ENCODE data around the gene CRHR2.
"Not testable (repeated sequence)": the region's sequence is repeated elsewhere in the genome, so short reads cannot be mapped to it uniquely, and the experiment has no call there.

Gene CRHR2

DNA sequence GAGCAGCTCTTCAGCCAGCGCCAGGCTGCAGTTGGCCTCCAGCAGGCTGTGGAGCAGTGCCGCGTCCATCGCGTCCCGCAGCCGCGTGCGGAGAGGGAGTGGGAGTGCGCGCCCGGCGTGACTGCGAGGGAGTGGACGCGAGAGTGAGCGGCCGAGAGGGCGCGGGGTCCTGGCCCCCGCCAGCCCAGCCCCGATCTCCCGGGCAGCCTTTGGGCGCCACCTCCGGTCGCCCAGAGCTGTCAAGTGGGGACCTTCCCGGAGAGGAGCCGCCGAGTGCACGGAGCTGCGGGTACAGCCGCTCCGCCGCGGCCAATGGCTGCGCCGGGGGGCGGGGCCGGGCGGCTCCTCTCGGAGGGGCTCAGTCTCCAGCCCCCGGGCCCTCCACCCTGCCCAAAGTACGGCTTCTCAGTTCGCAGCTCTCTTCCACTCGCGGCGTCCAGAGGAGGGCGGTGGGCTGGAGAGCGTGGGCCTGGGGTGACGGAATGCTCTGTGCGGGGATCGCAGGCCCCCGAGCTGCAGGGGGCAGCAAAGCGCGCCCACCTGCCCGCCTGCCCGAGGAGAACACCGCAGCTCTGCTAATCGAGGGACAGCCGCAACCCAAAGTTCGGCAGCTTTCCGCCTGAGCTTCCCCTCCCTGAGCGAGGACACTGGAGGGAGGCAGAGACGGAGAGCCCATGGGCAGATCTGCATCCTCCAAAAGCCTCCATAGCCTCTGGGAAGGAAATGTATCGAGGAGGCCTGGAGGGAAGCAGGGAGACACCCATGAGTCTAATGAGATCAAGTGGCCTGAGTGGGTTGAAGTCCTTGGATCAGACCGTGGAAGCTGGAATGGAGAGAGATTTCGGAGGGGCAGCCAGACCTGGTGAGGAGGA, at the start of gene CRHR2:
Gene CRHR2 (minus strand): TSS at position 245 of the 872 bp plus-strand sequence. CDS start 176 bp downstream, at position 69.
- DNase-seq (ENCODE audit: low read depth in 2 of 2): no peak

DNA sequence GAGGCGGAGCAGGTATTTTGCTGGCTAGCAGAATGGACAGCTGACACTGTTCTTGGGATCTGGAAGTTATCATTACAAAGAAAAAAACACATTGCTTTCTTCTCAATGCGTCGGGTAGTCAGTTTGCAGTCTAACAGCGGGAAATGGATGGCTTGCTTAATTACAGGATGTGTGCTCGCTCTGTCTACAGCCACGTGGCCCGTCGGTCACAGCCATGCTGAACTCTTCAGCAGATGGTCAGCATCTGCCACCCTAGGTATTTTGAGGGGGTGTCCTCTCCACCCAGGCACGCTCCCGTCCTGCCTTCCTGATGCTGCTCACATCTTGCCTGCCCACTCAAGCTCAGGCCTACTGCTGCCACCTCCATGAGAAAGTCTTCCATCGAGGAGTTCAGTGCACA, 49.3 kb upstream of the CRHR2 start:
- DNase-seq (ENCODE audit: low read depth in 2 of 2): no peak

DNA sequence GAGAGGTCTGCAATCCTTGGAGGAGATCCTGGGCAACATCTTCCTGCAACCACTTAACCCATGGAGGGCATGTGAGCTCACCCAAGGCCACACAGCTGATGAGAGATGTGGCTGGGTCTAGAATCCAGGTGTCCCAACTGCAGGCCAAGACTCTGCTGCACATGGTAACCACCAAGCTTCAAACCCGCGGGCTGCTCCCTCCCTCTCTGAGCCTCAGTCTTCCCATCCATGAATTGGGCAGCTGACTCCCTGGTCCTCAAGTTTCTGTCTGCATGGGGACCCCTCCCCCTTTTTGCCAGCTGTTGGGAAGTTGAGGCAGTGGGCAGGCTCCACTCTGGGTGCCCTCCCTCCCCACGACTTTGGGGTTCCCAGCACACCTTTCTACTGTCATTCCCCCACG, 48.7 kb upstream of the CRHR2 start:
- no peak for DNase-seq (ENCODE audit: low read depth in 2 of 2)

DNA sequence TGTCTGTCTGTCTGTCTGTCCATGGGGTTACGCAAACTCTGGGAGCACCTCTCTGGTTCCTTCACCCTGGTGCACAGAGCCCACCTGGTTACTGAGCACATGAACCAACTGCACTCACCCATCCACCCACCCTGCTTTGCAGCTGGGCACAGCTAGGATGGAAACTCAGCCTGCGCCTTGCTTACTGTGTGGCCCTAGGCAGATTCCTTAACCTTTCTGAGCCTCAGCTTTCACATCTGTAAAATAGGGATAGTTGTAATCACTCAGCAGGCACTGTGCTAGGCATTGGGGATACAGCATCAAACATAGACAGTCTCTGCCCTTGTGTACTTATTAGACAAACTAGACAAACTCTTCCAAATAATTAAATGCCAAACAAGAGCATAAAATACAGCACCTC, 47.8 kb upstream of the CRHR2 start:
- DNase-seq (ENCODE audit: low read depth in 2 of 2): no peak

DNA sequence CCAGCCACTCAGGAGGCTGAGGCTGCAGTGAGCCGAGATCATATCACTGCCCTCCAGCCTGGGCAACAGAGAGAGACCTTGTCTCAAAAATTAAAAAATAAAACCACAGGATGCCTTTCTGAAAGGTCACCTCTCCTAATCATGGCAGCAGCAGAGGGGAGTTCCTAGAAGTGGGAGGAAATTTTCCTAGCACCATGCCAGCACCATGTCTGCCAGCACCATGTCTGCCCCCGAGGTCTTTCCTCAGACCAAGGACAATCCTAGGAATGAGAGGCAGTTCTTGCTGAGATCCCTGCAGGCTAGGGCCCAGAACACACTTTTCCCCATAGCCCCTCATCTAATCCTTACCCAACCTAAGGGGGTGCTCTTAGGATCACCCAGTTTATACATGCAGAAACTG, 47.4 kb upstream of the CRHR2 start:
- no peak for DNase-seq (ENCODE audit: low read depth in 2 of 2)

DNA sequence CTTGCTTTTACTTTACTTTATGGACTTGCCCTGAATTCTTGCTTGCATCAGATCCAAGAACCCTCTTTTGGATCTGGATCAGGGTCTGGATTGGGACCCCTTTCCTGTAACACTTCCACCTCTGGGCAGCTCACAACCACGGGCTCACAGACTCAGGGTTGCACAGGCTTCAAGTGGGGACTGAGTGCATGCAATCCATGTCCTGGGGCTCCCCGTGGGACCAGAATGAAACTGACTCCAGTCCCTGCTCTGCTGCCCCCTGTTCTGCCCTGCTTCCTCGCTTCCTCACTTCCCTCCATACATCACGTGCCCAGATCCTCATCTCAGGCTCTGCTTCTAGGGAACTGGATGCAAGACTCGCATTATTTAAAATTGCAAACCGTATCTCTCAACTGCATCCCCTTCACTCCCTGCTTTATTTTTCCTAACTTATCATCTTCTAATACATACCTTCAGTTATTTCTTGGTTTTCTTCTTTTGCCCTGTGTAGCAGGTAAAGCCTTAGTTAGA, 46.4 kb upstream of the CRHR2 start:
- DNase-seq (ENCODE audit: low read depth in 2 of 2): no peak

DNA sequence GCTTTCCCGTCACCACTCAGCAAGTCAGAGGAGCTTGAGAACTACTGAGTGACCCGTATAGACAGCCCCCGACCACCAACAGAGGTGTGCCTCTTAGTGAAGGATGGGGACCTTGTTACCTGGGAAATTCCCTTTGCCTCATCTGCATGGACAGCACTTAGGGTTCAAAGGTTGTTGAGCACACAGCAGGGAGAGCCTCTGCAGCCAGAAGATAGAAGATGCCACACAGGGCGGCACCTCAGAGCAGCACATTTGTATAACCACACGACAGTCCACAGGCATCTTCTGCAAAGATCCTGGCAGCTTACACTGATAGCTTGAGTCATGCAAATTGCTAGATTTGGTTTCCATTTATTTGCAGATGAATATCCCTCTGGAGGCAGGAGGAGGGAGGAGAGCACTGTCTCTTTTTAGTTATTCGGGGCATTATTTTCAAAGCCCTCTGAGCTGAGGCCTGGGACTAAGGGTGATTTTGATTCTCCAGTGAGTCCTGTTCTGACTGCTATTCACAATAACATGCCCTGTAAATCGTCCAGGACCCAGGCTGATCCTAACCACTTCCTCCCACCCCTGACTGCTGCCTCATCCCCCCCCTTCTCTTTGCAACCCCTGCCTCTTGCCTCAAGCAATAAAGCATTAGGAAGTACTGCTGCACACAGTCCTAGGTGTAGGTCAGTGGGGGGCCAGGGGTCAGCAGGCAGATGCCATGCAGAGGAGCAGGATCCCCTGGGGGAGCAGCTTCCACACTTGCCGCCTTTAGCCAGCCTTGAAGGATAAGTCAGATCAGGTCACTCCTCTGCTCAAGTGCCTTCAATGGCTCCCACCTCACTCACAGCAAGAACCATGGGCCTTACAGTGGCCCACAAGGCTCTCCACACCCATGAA, 45.0 kb upstream of the CRHR2 start:
- DNase-seq (ENCODE audit: low read depth in 2 of 2): no peak

DNA sequence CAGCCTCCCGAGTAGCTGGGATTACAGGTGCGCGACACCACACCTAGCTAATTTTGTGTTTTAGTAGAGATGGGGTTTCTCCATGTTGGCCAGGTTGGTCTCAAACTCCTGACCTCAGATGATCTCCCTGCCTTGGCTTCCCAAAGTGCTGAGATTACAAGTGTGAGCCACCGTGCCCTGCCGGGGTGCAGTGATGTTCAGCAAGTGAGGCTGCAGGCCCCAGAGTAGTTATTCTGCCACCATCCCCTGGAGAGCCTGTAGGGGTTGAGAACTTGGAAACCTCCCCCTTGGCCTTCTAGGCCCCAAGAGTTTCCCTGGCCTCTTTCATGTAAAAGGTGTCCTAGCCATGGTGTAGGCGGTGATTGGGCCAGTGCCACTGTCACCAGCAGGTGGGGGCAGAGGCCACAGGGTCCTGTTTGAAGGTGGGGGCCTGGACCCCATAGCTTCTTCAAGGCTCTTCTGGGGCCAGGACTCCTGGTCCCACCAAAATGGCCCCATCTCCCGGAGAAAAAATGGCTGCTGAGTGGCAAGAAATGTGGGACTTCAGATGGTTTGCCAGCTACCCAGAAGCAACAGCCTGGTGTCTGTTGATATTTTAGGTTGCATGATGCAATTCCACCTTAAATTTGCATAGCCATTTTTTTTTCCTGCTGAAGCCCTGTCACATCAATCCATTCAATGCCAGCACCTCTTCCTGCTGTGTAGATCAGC, 44.2 kb upstream of the CRHR2 start:
- no peak for DNase-seq (ENCODE audit: low read depth in 2 of 2)

DNA sequence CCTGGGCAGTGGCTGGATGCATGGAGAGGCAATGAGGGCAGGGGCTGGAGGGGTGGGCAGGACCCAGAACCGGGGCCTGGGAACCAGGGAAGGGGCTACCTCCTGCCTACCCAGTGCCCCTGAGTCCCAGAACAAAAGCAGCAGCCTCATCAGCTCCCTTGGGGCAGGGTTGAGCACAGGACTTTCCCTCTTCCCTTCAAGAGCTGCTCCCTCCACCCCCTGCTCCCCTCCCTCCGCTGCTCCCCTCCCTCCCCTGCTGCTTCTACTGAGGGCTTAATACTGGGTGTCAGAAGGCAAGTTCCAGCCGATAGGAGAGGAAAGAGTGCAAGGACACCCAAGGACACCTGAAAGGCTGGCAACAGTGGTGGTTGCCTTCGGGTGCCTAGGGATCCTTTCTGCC, 41.5 kb upstream of the CRHR2 start:
- no peak for DNase-seq (ENCODE audit: low read depth in 2 of 2)

DNA sequence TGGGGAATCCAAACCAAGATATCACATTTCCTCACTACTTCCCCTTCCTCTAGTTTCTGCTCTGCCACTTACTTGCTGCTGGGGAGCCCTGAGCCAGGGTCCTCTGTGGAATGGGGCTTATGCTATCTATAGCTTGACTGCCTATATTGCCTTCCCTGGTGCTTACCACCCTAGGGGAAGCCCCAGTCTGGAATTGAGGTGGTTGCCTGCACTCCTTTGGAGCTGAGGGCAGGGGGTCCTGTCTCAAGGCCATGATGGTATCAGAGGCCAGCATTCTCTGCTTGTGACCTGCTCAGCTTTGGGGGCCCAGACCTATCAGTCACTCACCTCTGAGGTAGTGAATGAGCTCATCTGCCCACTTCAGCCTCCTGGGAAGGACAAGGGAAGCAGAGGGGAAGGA, 40.4 kb upstream of the CRHR2 start:
- DNase-seq (ENCODE audit: low read depth in 2 of 2): no peak

DNA sequence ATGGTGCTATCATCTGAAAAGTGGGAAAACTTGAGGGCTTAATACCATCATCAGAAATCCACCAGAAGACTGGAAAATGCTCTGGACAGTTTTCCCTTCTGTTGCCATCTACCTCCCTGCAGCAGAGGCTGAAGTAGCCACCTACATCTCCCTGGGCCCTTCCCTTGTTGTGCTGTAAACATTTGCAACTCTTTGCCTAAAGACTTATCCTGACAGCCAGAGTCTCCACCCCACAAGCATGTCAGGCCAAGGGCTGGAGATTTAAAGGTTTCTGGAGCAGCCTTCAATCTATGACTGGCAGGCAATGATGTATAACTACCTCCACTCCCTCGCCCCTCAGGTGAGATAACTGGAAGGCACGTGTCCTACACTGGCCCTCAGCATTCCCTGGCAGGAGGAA, 39.9 kb upstream of the CRHR2 start:
- no peak for DNase-seq (ENCODE audit: low read depth in 2 of 2)

DNA sequence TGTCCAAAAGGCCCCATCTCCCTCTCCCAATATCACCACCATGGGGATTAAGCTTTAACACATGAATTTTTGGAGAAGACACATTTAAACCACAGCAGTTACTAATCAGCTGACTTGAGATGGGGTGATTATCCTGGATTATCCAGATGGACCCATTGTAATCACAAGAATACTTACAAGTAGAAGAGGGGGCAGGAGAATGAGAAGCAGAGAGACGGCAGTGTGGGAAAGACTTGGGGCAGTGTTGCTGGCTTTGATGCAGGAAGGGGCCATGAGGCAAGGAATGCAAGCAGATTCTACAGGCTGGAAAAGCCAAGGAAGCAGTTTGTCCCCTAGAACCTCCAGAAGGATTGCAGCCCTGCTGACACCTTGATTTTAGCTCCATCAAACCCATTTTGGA, 39.0 kb upstream of the CRHR2 start:
- no peak for DNase-seq (ENCODE audit: low read depth in 2 of 2)

DNA sequence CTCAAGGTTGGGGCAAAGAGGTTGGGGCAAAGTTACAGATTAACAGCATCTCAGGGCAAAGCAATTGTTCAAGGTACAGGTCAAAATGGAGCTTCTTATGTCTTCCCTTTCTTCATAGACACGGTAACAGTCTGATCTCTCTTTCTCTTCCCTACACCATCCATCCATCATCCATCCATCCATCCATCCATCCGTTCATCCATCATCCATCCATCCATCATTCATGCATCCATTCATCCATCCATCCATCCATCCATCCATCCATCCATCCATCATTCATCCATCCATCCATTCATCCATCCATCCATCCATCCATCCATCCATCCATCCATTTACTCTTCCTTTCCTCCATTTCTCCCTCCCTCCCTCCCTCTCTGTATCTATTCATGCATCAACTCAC, 37.2 kb upstream of the CRHR2 start:
- DNase-seq (ENCODE audit: low read depth in 2 of 2): not testable (repeated sequence)

DNA sequence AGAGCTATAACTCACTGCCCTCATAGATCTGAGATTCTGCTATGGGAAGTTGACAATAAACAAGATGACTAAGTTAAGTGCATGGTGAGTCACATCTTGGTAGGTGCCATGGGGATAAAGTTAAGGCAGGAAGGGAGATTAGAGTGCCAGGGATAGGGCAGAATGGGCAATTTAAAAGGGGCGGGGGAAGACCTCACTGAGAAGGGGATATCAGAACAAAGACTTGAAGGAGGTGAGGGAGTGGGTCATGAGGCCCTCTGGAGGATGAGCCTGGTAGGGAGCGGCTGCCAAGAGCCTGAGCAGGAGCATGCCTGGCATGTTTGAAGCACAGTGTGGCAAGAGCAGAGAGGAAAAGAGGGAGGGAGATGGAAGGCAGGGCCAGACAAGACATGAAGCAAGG, 34.9 kb upstream of the CRHR2 start:
- DNase-seq (ENCODE audit: low read depth in 2 of 2): no peak

DNA sequence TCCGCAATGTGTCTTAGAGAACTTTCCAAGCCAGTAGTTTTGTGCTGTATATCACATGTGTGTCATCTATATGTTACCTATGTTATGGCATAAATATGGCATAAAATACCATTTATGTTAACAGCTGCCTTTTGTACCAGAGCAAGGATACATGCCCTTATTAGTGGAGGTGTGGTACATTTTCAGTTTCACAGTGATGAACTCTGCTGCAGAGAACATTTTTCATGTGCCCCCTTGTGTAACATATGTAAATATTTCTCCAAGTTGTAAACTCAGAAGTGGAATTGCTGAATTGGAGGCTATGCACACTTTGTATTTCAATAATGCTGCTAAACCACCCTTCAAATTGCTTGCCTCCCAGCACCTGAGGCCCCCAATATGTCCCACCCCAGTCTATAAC, 31.9 kb upstream of the CRHR2 start:
- DNase-seq (ENCODE audit: low read depth in 2 of 2): no peak

DNA sequence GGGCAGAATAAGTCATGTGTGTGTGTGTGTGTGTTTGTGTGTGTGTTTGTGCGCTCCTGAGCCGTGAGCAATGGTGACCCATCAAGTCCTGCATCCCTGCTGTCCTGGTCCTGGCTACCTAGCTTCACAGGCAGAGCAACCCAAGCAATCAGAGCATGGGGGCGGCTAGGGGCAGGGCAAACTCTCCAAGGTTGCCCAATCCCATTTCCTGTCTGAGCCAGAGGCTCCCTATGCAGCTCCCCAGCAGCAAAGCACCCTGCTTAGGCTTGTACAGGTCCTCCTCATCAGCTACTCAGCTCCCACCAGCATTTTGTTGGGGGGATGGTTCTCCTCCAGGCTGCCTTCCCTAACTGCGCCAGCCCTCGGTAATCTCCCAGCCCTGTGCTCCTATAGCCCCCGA, 31.1 kb upstream of the CRHR2 start:
- no peak for DNase-seq (ENCODE audit: low read depth in 2 of 2)

DNA sequence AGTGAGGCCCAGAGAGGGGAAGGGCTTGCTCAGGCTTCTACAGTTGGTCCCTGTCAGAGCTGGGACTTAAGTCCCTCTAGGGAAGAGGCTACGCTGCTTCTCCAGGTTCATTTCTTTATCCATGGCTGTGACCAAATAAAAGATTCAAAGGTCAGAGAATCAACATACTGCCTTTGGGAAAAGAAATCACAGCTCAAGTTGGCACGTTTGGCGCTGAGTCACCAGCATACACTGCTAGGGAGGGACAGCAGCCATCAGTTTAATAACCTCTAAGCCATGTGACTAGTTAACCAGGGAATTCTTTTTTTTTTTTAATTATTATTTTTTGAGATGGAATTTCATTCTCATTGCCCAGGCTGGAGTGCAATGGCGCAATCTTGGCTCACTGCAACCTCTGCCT, 28.4 kb upstream of the CRHR2 start:
- no peak for DNase-seq (ENCODE audit: low read depth in 2 of 2)

DNA sequence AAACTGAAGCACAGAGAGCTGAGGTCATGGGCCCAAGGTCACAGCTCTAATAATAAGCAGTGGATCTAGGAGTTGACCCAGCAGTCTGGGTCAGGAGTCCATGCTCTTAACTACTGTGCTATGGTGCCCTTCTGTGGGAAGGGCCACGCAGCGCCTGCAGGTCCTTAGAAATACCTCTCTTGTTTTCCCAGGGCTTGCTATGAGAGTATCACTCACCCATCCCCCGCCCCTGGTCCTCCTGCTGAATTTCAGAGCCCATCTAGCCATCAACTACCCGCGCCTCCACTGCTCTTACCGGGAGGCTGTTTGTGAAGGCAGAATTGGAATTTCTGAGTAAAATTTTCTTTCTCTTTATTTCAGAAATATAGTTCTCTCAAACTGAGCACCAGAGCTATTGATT, 27.3 kb upstream of the CRHR2 start:
- no peak for DNase-seq (ENCODE audit: low read depth in 2 of 2)

DNA sequence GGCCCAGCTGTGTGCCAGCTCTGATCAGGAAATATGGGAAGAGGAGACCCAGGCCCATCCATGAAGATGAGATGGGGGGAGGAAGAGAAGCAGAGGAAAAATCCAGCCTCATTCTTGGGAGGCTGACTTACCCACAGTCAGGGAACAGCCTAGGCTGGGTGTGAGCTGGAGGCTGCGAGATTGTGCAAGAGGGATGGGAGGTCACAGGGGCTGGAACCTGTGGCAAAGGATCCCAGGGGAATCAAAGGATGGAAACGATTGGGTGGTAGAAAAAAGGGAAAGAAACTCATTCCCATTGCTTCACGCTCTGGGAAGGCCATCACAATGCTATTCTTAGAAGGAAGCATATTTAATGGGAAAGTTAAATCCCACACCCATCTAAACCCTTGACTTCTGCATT, 26.7 kb upstream of the CRHR2 start:
- no peak for DNase-seq (ENCODE audit: low read depth in 2 of 2)

DNA sequence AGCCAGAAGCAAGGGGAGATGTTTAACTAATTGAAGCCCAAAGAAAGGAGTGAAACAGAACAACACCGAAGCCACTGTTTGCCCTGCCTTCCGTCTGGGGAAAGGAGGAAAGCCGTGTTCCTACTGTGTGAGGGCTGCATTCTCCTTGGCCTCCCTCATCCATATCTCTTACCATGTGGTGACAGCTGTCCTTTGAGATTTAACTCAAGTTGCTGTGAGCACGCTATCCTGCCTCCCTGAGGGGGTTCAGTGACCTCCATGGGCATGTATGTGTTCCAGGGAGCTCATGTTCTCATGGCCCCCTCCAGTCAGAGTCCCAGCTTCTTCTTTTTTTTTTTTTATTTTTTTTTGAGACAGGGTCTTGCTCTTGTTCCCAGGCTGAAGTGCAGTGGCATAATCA, 26.2 kb upstream of the CRHR2 start:
- no peak for DNase-seq (ENCODE audit: low read depth in 2 of 2)

DNA sequence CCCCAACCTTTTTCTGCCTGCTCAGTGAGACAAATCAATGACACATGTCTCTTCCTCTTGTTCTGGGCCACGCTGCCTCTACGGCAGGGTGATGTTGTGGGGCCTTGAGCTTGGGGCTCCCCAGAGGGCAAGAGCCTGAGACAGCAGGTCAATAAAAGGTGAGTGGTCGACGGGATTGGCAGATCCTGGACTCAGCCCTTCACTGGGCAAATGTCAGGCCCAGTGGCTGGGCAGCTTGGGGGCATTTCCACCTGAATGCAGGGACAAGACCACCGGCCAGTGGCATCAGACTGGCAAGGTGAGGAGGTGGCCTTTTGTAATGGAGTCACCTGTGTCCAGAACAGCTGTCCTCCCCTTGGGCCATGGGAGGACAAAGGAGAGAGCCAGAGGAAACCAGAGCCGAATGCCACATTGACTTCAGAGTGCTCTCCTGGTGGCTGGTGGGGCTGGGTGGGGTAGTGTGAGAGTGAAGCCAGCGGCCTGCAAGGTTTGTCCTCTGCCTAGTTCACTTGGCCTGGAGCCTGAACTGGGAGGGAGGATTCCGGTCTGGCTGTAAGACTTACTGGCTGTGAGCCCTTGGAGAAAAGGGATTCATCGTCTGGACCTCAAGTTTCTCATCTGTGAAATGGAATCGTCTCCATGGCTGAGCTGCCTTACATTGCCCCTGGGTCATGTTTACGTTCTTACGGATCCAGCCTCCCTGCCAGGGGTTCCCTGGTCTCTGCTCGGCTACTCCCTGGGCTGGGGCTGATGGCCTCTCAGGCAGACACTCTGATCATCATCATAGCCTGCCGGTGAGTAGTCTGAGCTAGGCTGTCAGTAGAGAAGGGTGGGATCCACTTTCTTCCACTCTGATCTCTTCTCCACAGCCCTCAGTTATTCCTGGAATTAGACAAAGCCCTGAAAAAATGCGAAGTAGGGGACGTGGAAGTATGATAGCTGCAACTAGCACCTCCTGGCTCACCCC, 25.4 kb upstream of the CRHR2 start:
- DNase-seq (ENCODE audit: low read depth in 2 of 2): no peak
